Putamen (tissue), 1 donor: ENCODE data around the gene KLHL22.
"Not testable (repeated sequence)": the region's sequence is repeated elsewhere in the genome, so short reads cannot be mapped to it uniquely, and the experiment has no call there.

Source experiments
- DNase-seq: peaks from one replicate; pipeline ENCODE4 v3.0.0-alpha.2; 2016; ENCODE audit warnings: low spot score

Gene KLHL22

GRCh38 chr22:20503816-20504215, 8.2 kb upstream of the KLHL22 start:
- DNase-seq = no peak

DNA sequence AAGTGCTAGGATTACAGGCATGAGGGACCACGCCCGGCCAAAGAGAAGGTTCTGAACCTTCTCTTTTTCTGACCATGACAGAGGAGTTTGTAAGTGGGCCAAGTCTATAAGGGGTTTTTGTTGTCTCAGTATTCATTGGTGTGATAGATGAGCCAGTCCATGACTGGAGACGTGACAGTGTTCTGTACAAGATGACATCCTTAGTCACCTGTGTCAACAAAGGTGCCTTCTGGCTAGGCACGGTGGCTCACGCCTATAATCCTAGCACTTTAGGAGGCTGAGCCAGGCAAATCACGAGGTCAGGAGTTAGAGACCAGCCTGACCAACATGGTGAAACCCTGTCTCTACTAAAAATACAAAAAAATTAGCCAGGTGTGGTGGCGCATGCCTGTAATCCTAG, 4.2 kb upstream of the KLHL22 start:
- no peak for DNase-seq

- DNase-seq = no peak
Measured at GRCh38 chr22:20498913-20499312, 3.3 kb upstream of the KLHL22 start.

DNA sequence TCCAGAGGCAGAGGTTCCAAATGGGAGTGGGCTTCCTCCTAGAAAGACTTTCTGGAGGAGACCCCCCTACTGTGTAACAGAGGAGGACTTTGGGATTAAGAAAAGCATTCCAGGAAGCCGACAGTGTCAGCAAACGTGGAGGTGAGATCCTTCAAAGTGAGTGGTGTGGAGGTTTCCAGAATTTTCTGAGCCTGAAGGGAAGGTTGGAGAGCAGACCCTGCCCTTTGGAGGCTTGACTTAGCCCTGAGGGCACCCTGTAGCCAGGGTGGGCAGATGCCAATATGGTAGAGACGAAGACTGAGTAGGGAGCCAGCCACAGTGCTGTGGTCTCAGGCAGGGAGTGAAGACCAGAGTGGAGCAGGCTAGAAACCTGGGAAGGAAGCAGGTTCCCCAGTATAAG, 1.8 kb upstream of the KLHL22 start:
- no peak for DNase-seq

DNA sequence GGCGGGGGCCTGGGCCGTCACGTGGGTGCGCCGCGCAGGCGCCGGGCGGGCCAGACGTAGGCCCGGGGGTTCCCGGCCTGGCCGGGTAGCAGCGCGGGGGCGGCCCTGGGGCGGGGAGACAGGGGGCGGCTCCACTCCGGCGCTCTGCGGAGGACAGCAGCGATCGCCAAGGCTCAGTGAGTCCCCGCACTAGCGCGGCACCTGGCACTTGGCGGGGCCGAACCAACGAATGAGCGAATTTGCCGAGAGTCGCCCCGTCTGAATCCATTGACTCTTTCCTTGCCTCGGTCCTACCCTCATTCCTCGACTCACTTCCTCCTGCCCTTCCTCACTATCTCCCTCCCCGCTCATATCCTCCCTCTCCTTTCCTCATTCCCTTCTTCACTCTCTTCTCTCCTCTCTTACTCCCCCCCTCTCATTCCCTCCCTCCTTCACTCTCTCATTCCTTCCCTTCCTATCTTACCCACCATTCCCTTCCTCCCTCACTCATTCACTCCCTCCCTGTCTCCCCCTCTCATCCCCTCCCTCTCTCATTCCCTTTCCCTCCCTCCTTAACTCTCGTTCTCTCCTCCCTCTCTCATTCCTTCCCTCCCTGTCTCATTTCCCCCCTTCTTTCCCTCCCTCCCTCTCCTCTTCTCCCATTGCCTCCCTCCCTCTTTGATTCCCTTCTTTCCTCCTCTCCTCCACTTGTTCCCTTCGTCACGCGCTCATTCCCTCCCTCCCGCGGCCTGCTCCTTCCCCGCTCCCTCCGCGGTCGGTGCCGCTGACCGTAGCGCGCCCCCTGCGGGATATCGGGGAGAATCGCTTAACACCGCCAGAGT, 476 bp upstream of the KLHL22 start:
- DNase-seq = peak; percentile 93

GRCh38 chr22:20491346-20491745, 4.2 kb downstream of the KLHL22 start:
- DNase-seq = no peak

- no peak for DNase-seq
Measured at GRCh38 chr22:20490941-20491307, 4.7 kb downstream of the KLHL22 start.

DNA sequence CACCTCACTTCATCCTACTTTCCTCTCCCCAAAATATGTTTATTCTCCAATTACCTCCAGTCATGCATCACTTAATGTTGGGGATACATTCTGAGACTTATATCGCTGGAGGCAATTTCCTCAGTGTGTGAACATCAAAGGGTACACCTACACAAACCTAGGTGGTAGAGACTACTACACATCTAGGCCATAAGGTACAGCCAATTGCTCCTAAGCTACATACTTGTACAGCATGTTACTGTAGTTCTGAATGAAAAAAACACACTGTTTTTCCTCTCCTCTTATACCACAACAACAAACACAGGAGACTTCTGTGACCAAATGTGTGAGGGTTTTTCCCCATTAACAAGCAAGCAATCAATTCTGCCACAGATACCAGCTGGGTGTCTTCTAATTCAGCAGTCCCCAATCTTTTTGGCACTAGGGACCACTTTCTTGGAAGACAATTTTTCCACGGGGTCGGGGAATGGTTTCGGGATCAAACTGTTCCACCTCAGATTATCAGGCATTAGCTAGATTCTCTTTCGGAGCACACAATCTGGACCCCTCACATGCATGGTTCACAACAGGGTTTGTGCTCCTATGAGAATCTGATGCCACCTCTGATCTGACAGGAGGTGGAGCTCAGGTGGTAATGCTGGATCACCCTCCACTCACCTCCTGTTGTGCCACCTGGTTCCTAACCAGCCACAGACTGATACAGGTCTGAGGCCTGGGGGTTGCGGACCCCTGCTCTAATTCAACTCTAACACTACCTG, 5.2 kb downstream of the KLHL22 start:
- no peak for DNase-seq

- DNase-seq = no peak
Measured at GRCh38 chr22:20488946-20489345, 6.6 kb downstream of the KLHL22 start.

- DNase-seq = no peak
Measured at GRCh38 chr22:20487715-20488114, 7.9 kb downstream of the KLHL22 start.

- DNase-seq = no peak
Measured at GRCh38 chr22:20486229-20486628, 9.4 kb downstream of the KLHL22 start.

GRCh38 chr22:20484948-20485683, 10.5 kb downstream of the KLHL22 start:
- DNase-seq = no peak

- DNase-seq = no peak
Measured at GRCh38 chr22:20483771-20484170, 11.8 kb downstream of the KLHL22 start.

DNA sequence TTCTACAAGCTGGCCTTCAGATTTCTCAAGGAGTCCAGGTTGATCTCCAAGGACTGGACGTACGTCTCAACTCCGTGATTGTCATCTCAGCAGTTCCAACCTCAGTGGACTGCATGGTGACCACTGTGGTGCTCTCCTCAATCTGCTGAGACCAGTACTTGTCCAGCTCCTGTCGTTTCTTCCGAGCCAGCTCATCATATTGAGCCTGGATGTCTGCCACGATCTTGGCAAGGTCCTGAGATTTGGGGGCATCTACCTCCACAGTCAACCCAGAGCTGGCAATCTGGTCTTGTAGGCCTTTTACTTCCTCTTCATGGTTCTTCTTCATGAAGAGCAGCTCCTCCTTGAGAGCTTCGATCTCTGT, 12.5 kb downstream of the KLHL22 start:
- not testable (repeated sequence) for DNase-seq

DNA sequence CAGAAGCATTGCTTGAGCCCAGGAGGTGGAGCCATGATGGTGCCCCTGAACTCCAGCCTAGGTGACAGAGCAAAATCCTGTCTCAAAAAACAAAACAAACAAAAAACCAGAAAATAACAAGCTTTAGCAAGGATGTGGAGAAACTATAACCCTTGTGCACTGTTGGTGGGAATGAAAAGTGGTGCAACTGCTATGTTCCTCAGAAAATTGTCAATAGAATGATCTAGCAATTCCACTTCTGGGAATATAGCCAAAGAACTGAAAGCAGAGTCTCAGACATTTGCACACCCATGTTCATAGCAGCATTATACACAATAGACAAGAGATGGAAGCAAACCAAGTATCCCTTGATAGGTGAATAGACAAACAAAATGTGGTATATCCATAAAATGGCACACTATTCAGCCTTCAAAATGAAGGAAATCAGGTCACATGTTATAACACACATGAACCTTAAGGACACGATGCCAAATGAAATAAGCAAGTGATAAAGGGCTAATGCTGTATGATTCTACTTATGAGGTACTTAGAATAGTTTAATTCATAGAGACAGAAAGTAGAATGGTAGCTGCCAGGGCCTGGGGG, 15.9 kb downstream of the KLHL22 start:
- DNase-seq = no peak

DNA sequence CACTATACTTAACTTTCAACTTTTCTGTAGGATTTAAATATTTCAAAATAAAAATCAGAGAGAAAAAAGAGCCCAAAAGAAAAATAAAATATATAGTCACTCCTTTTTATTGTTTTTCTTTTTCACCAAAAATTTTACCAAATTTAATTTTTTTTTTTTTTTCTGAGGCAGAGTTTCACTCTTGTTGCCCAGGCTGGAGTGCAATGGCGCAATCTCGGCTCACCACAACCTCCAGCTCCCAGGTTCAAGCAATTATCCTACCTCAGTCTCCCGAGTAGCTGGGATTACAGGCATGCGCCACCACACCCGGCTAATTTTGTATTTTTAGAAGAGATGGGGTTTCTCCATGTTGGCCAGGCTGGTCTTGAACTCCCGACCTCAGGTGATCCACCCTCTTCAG, 17.5 kb downstream of the KLHL22 start:
- DNase-seq = not testable (repeated sequence)

GRCh38 chr22:20475569-20475968, 20.0 kb downstream of the KLHL22 start:
- not testable (repeated sequence) for DNase-seq

GRCh38 chr22:20475115-20475436, 20.5 kb downstream of the KLHL22 start:
- DNase-seq = no peak

GRCh38 chr22:20472629-20473442, 22.8 kb downstream of the KLHL22 start:
- no peak for DNase-seq

GRCh38 chr22:20471126-20471833, 24.3 kb downstream of the KLHL22 start:
- no peak for DNase-seq

DNA sequence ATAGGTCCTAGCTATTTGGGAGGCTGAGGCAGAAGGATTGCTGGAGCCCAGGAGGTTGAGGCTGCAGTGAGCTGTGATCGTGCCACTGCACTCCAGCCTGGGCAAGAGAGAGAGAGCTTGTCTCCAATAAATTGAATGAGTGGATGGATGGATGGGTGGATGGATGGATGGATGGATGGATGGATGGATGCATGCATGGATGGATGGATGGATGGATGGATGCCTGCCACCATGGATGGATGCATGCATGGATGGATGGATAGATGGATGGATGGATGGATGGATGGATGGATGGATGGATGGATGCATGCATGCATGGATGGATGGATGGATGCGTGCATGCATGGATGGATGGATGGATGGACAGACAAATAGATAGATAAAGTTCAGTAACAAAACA, 25.1 kb downstream of the KLHL22 start:
- DNase-seq = not testable (repeated sequence)
